A549 (cell line): ENCODE measurements around the gene ARL4D. TPM values are rescaled to one million over a fixed set of nuclear protein-coding genes. Genes with fewer than 3 reads are reported as not detected.

Experiments
- ATAC-seq, 2 experiments: fragments of 200-7000 bp in 1 of 2; fragments of >200 bp in 1 of 2; cut with Nextera tagmentation in 1 of 2; cut with Tn5 transposase in 1 of 2; 3 replicates each; pipeline versions ENCODE4 v1.8.0 to v1.9.1; 2018 to 2020; ENCODE audit warnings: mild to moderate bottlenecking in 1 of 2, moderate library complexity in 1 of 2
- CTCF ChIA-PET: fragments of 300-600 bp; sonication (Branson Sonifier 250); formaldehyde crosslinking; extraction: SDS; loops from one replicate; lab custom pipeline; 2021; ENCODE audit warnings: antibody characterized with exemption, inconsistent platforms; lab: Yijun Ruan, JAX
- POLR2A ChIA-PET: fragments of 350-600 bp; formaldehyde crosslinking; extraction: SDS; loops from one replicate; lab custom pipeline; 2021; ENCODE audit warnings: antibody characterized with exemption, inconsistent platforms; lab: Yijun Ruan, JAX
- DNase-seq, 2 experiments: peaks; one replicate each; pipeline versions ENCODE4 v3.0.0 to v3.0.0-alpha.2; 2011 to 2016; ENCODE audit warnings: low read depth in 1 of 2, low spot score in 1 of 2
- FAIRE-seq: peaks from 2 replicates; lab custom pipeline; 2011; peaks lifted over from hg19 to GRCh38; lab: Jason Lieb, UNC
- H3K27ac ChIP-seq, 2 experiments: fragments of >200 bp; sonication (Bioruptor Twin); formaldehyde crosslinking; 3 replicates each; pipeline ENCODE4 v1.5.1; 2016 to 2017
- H3K4me1 ChIP-seq: fragments of >200 bp; sonication (Bioruptor Twin); formaldehyde crosslinking; 3 replicates; pipeline ENCODE4 v1.6.1; 2016
- H3K4me2 ChIP-seq: fragments of >200 bp; sonication (Bioruptor Twin); formaldehyde crosslinking; 3 replicates; pipeline ENCODE4 v1.6.1; 2016
- H3K4me3 ChIP-seq: fragments of >200 bp; sonication (Bioruptor Twin); formaldehyde crosslinking; 3 replicates; pipeline ENCODE4 v1.5.1; 2016
- H3K9me3 ChIP-seq: fragments of >200 bp; sonication (Bioruptor Twin); formaldehyde crosslinking; 3 replicates; pipeline ENCODE4 v1.6.1; 2016
- CEBPB ChIP-seq, 2 experiments: fragments of >200 bp in 1 of 2; sonication (Bioruptor Twin) in 1 of 2; formaldehyde crosslinking in 1 of 2; IDR thresholded peaks; 2 replicates each; pipeline ENCODE4 v1.6.1; 2012 to 2016
- CHD2 ChIP-seq: fragments of 150-350 bp; IDR thresholded peaks from 2 replicates; pipeline ENCODE4 v1.6.1; 2014; ENCODE audit warnings: low read length; ENCODE audit not compliant: partially characterized antibody
- EHF ChIP-seq: fragments of 250-450 bp; sonication (Bioruptor Pico); IDR thresholded peaks from 2 replicates; pipeline ENCODE4 v1.5.0; 2020; ENCODE audit warnings: mild to moderate bottlenecking
- ESRRA ChIP-seq: fragments of 150-350 bp; IDR thresholded peaks from 2 replicates; pipeline ENCODE4 v1.6.1; 2014; ENCODE audit warnings: mild to moderate bottlenecking, low read length, borderline replicate concordance
- FOSB ChIP-seq: fragments of 250-450 bp; sonication (Bioruptor Pico); IDR thresholded peaks from 2 replicates; pipeline ENCODE4 v1.5.0; 2020; ENCODE audit warnings: mild to moderate bottlenecking, moderate library complexity
- FOSL2 ChIP-seq, 2 experiments: fragments of 450-650 bp in 1 of 2; fragments of >200 bp in 1 of 2; sonication (Bioruptor Twin) in 1 of 2; formaldehyde crosslinking; IDR thresholded peaks; 2 replicates each; pipeline versions ENCODE4 v1.5.0 to v1.6.1; 2016 to 2020; ENCODE audit warnings: mild to moderate bottlenecking in 1 of 2, moderate library complexity in 1 of 2
- GATA3 ChIP-seq: IDR thresholded peaks from 2 replicates; pipeline ENCODE4 v1.6.1; 2012; ENCODE audit warnings: borderline replicate concordance
- HDAC2 ChIP-seq: fragments of 200-600 bp; sonication (generic); IDR thresholded peaks from 2 replicates; pipeline ENCODE4 v1.6.1; 2016
- HEYL ChIP-seq: fragments of 250-450 bp; sonication (Bioruptor Pico); IDR thresholded peaks from 2 replicates; pipeline ENCODE4 v1.8.0; 2021; ENCODE audit warnings: mild to moderate bottlenecking, moderate library complexity
- HOXA7 ChIP-seq: fragments of 250-450 bp; sonication (Bioruptor Pico); IDR thresholded peaks from 2 replicates; pipeline ENCODE4 v1.5.0; 2020; ENCODE audit warnings: mild to moderate bottlenecking, moderate library complexity
- HOXB13 ChIP-seq: fragments of 250-450 bp; sonication (Bioruptor Pico); IDR thresholded peaks from 2 replicates; pipeline ENCODE4 v1.5.0; 2020; ENCODE audit warnings: low read depth, mild to moderate bottlenecking, moderate library complexity
- JUN ChIP-seq, 2 experiments: fragments of >200 bp; sonication (Bioruptor Twin); formaldehyde crosslinking; IDR thresholded peaks; 2 replicates in 1 of 2; 3 replicates in 1 of 2; pipeline ENCODE4 v1.6.1; 2016 to 2017
- KDM1A ChIP-seq: fragments of 200-600 bp; sonication (generic); IDR thresholded peaks from 2 replicates; pipeline ENCODE4 v1.6.1; 2016; ENCODE audit warnings: low read depth, mild to moderate bottlenecking
- MAFK ChIP-seq: fragments of 450-650 bp; IDR thresholded peaks from 2 replicates; pipeline ENCODE4 v1.6.1; 2014; ENCODE audit not compliant: partially characterized antibody
- NFE2L2 ChIP-seq: fragments of 150-350 bp; conservative IDR thresholded peaks from 2 replicates; pipeline ENCODE4 v1.6.1; 2014; ENCODE audit warnings: low read length
- NPAS2 ChIP-seq: fragments of 250-450 bp; sonication (Bioruptor Pico); IDR thresholded peaks from 2 replicates; pipeline ENCODE4 v1.8.0; 2022; ENCODE audit warnings: mild to moderate bottlenecking, moderate library complexity, borderline replicate concordance
- RNF2 ChIP-seq: fragments of 200-600 bp; sonication (generic); IDR thresholded peaks from 2 replicates; pipeline ENCODE4 v1.6.1; 2016; ENCODE audit warnings: low read depth, mild to moderate bottlenecking, antibody characterized with exemption, moderate library complexity, borderline replicate concordance
- SREBF2 ChIP-seq: fragments of 450-650 bp; IDR thresholded peaks from 2 replicates; pipeline ENCODE4 v1.6.1; 2014; ENCODE audit warnings: mild to moderate bottlenecking, moderate library complexity
- TFCP2L1 ChIP-seq: fragments of 250-450 bp; sonication (Bioruptor Pico); IDR thresholded peaks from 2 replicates; pipeline ENCODE4 v1.5.0; 2021; ENCODE audit warnings: mild to moderate bottlenecking
- ZNF302 ChIP-seq: fragments of 250-450 bp; sonication (Bioruptor Pico); IDR thresholded peaks from 2 replicates; pipeline ENCODE4 v1.9.0; 2021; ENCODE audit warnings: inconsistent platforms, mild to moderate bottlenecking, moderate library complexity
- ZSCAN20 ChIP-seq: fragments of 250-450 bp; sonication (Bioruptor Pico); IDR thresholded peaks from 2 replicates; pipeline ENCODE4 v1.8.0; 2022; ENCODE audit warnings: mild to moderate bottlenecking, moderate library complexity
- WGBS: methylation state at CpG from one replicate; pipeline ENCODE4 v1.1.6; 2017; ENCODE audit errors: missing lambda C conversion rate; 5-methylcytosine and 5-hydroxymethylcytosine counted together
- polyA plus RNA-seq, 4 experiments: library from polyadenylated mRNA; depleted of rRNA in 3 of 4; stranded (reverse); fragments of >200 nt; fragmentation: RNase III in 1 of 4; extraction: RNeasy Plus Mini Kit Qiagen cat#74134 plus additional on column Dnase treatment in 1 of 4; gene quantifications; 2 replicates in 3 of 4; 3 replicates in 1 of 4; pipeline ENCODE4 v1.2.3, GENCODE V29; 2011 to 2017
- TF ChIP-seq, protein P1 (sequence below): fragments of 200-600 bp; sonication (generic); IDR thresholded peaks from 2 replicates; pipeline ENCODE4 v1.6.1; 2016; ENCODE audit warnings: antibody characterized with exemption, mild to moderate bottlenecking, moderate library complexity

Gene ARL4D
- polyA plus RNA-seq, 2 of the 4 experiments (the other 2 are of a cell fraction): 11.7 to 21.0 TPM

DNA sequence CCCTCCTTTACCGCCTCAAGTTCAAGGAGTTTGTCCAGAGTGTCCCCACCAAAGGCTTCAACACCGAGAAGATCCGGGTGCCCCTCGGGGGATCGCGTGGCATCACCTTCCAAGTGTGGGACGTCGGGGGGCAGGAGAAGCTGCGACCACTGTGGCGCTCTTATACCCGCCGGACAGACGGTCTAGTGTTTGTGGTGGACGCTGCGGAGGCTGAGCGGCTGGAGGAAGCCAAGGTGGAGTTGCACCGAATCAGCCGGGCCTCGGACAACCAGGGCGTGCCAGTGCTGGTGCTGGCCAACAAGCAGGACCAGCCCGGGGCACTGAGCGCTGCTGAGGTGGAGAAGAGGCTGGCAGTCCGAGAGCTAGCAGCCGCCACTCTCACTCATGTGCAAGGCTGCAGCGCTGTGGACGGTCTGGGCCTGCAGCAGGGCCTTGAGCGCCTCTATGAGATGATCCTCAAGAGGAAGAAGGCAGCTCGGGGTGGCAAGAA is 1.1 kb downstream of the ARL4D start:
- CTCF ChIA-PET: interaction anchor here (0.7 to 50.6 kb wide), 6 partner anchors 3 to 272 kb away, joined by 3 to 2036 read pairs (median 197); partner anchors contain the start of genes ARL4D and DHX8
- peak overlapping the region; percentile 71 for H3K4me3 ChIP-seq
- 43% methylated on average over 27 of the region's 28 CpGs for WGBS
- peak overlapping the region; percentile 78 to 95; a peak in 5 of 6 replicates for H3K27ac ChIP-seq
- TF ChIP-seq NFE2L2 (no peak), HDAC2 (no peak), ZSCAN20 (CRISPR knock-in tag) (no peak), KDM1A (no peak), HOXB13 (CRISPR knock-in tag) (no peak), ZNF302 (CRISPR knock-in tag) (no peak), NPAS2 (CRISPR knock-in tag) (no peak), FOSB (CRISPR knock-in tag) (no peak), TFCP2L1 (CRISPR knock-in tag) (no peak), JUN (IDR thresholded peaks at IDR 0.05) (no peak), HEYL (CRISPR knock-in tag) (no peak), GATA3 (no peak), RNF2 (no peak), ESRRA (no peak)
- TF ChIP-seq, protein P1, sequence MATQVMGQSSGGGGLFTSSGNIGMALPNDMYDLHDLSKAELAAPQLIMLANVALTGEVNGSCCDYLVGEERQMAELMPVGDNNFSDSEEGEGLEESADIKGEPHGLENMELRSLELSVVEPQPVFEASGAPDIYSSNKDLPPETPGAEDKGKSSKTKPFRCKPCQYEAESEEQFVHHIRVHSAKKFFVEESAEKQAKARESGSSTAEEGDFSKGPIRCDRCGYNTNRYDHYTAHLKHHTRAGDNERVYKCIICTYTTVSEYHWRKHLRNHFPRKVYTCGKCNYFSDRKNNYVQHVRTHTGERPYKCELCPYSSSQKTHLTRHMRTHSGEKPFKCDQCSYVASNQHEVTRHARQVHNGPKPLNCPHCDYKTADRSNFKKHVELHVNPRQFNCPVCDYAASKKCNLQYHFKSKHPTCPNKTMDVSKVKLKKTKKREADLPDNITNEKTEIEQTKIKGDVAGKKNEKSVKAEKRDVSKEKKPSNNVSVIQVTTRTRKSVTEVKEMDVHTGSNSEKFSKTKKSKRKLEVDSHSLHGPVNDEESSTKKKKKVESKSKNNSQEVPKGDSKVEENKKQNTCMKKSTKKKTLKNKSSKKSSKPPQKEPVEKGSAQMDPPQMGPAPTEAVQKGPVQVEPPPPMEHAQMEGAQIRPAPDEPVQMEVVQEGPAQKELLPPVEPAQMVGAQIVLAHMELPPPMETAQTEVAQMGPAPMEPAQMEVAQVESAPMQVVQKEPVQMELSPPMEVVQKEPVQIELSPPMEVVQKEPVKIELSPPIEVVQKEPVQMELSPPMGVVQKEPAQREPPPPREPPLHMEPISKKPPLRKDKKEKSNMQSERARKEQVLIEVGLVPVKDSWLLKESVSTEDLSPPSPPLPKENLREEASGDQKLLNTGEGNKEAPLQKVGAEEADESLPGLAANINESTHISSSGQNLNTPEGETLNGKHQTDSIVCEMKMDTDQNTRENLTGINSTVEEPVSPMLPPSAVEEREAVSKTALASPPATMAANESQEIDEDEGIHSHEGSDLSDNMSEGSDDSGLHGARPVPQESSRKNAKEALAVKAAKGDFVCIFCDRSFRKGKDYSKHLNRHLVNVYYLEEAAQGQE: no peak
- peak in 1 of 2 experiments; percentile 41 for DNase-seq
- H3K4me2 ChIP-seq: peak overlapping the region; percentile 85
- H3K4me1 ChIP-seq: peaks cover 31% of the 10 kb centered on the region
- FAIRE-seq: no peak
- H3K9me3 ChIP-seq: no peaks in the 10 kb centered on the region
- peak; percentile 10 to 51; a peak in 3 of 6 replicates for ATAC-seq
- POLR2A ChIA-PET: interaction anchor here (0.6 to 3.2 kb wide), 20 partner anchors 7 to 580 kb away, joined by 3 to 92 read pairs (median 14); partner anchors contain the start of gene DHX8

DNA sequence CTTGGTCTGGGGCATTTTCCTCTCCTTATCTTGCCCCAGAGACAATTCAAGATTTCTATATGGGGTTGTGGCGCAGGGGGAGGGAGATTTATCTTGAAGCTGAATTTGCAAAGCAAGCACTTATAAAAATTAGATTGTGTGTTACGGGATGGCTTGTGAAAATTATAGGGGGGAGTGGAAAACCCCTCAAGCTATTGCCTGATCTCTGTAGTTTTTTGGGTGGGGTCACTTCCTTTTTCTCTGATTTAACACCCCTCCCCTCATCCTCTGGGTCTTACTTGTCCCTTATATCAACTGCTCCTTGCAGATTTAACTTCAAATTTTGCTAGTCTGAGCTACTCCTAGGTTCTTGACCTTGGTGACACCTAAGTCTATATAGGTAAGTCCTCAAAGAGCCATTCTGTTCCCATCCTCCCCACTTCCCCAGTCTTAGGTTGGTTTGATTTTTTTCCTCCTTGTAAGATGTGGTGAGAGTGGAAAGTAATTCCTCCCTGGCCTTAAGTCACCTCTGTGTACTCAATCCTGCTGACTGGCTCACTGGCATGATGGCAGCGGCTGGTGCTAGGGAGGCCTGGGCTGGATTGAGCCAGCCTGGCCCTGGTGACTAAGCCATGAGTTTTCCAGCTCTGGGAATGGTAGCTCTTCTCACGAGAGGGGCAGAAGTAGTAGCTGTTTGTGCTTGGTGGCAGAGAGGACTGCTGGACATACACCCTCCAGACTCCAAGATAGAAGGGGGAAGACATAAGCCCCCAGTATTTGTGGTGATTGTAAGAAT is 2.3 kb downstream of the ARL4D start:
- Histone ChIP-seq H3K9me3 (no peaks in the 10 kb centered on the region), H3K4me2 (peak overlapping the region; percentile 85), H3K4me3 (peak overlapping the region; percentile 71; the same call in 2 of the 3 replicates), H3K27ac (peak overlapping the region; percentile 52 to 95), H3K4me1 (peaks cover 35% of the 10 kb centered on the region)
- FAIRE-seq: no peak
- POLR2A ChIA-PET: interaction anchor here (0.6 to 2.1 kb wide), 8 partner anchors 13 to 145 kb away, joined by 3 to 15 read pairs (median 4); partner anchors contain the start of genes DHX8 and ETV4
- DNase-seq: peak; percentile 75 to 81
- TF ChIP-seq, protein P1: no peak
- TF ChIP-seq KDM1A: no peak
- TF ChIP-seq FOSL2 (IDR thresholded peaks at IDR 0.05): no peak
- peak; percentile 62 for TF ChIP-seq FOSL2 (CRISPR knock-in tag; IDR thresholded peaks at IDR 0.05)
- TF ChIP-seq HOXA7 (CRISPR knock-in tag): no peak
- peak; percentile 80 for TF ChIP-seq MAFK
- TF ChIP-seq CEBPB (IDR thresholded peaks at IDR 0.05): no peak
- no peak for TF ChIP-seq ZNF302 (CRISPR knock-in tag)
- no peak for TF ChIP-seq SREBF2
- TF ChIP-seq GATA3: no peak
- no peak for TF ChIP-seq EHF (CRISPR knock-in tag)
- TF ChIP-seq CHD2: no peak
- WGBS: 29% methylated on average over 4 of the region's 4 CpGs
- peak; percentile 65 to 66 for ATAC-seq
- CTCF ChIA-PET: interaction anchor here (0.7 to 50.6 kb wide), 6 partner anchors 4 to 273 kb away, joined by 4 to 2036 read pairs (median 197); partner anchors contain the start of genes ARL4D and DHX8
